ENCODE measurements around the gene AVEN. TPM values are rescaled to one million over a fixed set of nuclear protein-coding genes. Genes with fewer than 3 reads are reported as not detected.

The AVEN gene
- total RNA-seq, 1 donor from 2014 or later, result 13.9 TPM

DNA sequence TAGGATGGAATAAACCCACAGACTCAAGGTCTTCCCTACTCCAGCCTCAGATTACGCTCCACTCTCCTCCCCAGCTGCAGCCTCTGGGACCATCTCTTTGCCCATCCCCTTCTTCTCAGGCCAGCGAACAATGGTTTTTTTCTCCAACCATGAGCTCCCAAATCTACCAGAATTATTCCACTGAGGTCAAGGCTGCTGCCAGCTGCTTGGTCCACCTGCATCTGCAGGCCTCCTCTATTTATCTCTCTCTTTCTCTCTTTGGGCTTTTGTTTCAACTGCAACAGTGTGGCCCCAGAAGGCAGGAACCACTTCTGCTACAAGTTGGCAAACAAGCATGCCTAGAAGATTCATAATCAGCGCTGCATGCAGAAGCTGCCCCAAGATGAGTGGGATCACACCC is 51.6 kb downstream of the AVEN start:
- no peak for DNase-seq (ENCODE audit: low spot score)

DNA sequence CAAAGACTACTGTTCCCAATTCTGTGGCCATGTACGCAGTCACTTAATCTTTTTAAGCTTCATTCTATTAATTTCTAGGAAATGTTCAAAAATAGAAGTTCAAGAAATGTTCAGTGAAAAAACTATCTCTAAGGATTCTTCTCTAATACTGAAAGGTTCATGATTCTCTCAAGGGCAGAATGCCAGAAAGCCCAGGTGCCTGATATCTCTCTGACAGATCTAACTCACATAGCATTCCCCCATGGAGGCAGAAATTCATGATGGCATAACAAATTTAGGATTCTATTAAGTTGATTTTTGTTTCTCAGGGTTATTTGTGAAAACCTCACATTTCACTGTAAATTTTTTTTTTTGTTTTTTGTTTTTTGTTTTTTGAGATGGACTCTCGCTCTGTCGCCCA is 53.3 kb downstream of the AVEN start:
- no peak for DNase-seq (ENCODE audit: low spot score)

DNA sequence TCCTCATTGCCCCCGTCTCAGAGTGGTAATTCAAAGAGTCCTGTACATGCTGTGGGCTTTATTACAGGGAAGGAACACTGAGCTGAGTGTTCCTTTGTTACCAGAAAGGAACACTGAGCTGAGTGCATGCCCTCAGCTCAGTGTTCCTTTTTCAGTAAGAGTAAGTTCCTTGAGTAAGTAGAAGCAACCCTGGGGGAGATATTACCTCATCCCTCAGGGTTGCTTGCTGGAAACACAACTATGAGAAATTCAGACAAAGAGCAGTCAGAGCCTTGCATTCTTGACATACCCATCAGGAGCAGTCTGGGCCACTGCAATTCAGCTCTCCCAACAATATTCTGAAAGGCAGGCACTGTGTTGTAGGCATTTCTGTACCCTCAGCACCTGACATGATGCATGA is 53.7 kb downstream of the AVEN start:
- DNase-seq (ENCODE audit: low spot score), result no peak

DNA sequence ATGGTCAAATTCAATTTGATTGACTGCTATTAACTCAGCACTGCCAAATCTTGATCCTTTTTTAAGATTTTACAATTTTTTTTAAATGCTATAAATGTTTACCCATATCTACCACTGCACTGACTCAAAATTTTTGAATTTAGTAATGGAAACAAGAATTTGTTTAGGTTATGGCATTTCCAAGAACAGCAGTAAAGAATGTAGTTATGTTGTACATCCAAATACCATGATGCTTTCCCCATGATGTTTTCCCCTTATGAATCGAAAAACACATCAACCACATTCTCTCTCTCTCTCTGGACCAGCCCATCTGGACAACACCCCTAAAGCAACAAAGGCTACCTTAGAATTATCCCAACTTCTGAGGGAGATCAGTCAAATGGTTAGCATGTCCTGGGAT is 56.5 kb downstream of the AVEN start:
- no peak for DNase-seq (ENCODE audit: low spot score)

DNA sequence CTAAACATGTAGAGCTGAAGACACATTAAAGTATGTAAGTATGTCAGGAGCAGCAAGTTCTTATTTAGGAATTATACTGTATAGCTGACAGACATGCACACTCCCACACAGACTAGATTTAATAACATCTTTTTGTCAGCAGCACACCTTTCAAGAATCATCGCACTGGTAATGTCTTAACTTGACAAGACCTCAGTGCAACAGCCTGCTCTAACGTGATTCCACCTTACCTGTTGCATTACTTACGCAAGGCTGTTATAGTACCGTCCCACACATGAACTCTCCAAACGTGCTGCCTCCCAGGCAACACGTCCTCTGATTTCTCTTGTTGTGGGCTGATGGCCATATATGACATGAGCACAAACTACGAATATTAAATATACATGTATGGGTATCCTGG is 58.8 kb downstream of the AVEN start:
- DNase-seq (ENCODE audit: low spot score), result no peak

DNA sequence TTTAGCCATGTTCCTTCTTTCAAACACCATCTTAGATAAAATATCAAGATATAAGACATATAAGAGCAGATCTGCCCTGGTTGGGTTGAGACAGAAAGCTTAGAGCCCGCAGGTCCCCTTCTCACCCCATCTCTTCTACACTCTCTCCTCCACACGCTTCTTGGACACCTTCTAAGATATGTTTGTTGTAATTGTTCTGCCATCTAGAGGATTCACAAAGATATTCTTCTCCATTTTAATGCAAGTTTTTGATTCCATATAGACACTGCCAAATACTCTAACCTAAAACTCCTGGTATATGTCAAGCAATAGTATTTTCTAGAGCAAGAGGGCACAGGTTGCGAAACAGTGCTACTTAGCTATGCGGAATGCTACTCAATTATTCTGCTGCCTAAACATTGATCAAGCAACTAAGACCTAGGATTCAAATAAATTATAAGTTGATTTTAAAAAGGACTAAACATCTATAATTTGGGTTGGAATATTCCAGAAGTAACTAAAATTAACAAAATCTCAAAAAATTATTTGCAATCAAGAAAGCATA is 63.9 kb downstream of the AVEN start:
- DNase-seq (ENCODE audit: low spot score), result no peak

DNA sequence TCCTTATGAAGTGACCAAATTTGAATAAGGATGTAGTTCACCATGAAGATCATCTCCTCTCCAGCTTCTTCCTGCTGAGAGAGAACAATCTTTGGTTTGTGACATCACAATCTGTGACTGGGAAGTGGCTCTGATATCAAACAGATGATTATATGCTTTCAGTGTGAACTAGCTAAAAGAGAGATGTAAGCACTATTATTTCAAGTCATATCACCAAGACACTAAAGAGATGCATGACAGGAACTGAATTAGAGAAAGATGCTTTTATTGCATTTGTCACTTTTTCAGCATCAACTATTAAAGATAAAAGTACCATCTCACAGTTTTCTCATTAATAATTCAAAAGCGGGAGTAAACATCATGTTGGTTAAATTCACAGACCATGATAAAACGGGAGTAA is 67.2 kb downstream of the AVEN start:
- no peak for DNase-seq (ENCODE audit: low spot score)

DNA sequence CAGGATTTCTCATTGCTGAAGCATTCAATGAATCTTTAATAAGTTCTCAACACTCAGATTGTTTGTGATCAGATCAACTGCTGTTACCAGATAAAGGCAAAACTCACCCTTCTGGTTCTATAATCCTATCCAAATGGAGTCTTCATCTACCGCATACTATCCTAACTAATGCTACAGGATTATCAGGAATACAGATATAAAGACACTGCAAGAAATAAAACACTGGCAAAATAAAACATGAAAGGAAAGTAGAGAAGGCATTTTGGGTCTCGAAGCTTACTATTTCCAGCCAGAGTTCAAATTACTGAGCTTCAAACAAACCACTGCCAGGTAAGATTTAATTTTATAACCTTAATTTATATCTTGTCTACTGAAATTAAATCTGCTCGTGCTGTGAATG is 70.2 kb downstream of the AVEN start:
- DNase-seq (ENCODE audit: low spot score), result no peak

DNA sequence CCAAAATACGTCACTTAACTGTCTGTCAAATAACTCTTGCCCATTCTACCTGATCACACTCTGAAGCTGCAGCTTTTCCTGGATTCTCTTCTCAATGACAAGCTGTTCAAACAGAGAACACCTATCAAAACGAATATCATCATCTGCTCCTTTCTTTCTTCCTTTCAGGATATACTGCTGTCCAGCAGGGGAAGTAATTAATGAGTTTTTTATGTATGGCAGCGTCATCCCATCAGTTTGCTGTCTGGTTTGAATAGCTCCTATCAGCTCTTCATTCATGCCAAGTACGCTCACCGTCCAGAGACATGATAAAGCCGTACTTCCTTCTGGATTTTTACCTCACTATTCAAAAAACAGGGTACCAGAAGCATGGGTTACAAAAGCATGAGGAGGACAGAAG is 70.8 kb downstream of the AVEN start, which contains the start of gene CHRM5:
Gene CHRM5, plus strand, starts transcription at position 274 of the 400 bp plus-strand sequence. CDS start 94,221 bp downstream, outside the sequence.
- DNase-seq (ENCODE audit: low spot score), result no peak

DNA sequence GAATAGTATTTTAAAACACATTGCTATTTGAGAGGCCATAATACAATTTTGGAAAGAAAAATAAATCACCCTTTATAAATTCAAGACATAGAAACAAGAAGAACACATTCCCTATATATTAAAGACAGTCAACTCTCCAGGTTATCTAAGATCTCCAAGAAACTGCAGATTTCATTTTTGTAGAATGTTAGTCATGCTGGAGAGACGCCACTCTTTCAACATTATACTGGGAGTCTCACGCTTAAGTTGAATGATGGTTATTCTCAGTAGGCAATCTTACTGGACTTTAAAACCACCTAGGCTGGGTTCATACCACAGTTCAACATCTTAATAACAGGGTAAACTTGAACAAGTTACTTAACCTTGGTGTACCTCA is 74.4 kb downstream of the AVEN start:
- DNase-seq (ENCODE audit: low spot score), result no peak

DNA sequence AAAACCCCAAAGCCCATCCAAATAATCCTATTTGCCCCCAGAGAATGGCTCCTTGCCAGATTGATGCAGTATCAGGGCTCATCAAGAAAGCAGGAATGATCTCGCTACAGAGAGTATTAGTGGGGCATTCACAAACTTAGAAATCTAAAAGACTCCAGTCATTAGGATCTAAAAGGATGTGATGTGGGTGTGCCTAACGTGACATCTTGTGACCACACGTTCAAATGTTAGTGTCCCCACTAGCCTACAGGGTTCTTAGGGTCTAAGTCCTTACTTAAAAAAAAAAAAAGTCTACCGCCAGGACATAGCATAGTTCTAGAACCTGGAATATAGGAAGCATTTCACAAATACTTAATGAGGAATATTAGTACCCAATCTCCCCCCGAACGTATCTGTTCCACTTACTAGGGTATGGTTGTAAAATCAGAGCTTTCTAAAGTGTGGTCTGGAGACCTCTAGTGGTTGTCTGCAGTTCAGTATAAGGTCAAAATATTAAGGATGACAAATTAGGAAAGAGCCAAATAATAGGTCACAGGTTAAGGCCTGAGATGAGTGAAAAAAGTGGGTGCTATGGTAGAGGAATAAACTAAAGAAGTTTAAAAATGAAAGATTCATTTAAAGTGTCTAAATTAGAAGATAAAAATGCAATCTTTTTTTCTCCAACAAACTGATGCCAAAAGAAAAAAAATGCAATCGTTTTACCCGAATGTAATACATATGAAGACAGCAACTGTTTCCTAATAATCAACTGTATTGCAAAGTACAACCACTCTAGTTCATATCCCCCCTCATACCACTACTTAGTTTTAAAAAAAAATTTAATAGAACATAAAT is 75.0 kb downstream of the AVEN start:
- DNase-seq (ENCODE audit: low spot score), result no peak

DNA sequence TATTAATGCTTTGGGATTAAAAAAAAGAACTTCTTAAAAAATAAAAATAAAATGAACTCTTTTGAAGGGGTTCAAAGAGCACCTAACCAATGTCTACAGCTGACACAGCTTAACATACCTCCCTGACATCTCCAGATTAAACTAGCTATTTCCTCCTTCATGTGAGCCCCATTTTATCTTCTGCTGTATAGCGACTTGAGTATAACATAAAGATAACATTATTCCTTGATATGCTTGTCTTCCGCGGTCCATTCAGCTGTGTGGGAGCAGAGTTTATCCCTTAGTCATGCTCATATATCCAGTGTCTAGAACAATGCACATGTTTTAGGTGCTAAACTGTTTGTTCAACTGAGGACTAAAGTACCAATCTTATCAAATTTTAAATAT is 78.5 kb downstream of the AVEN start:
- DNase-seq (ENCODE audit: low spot score), result no peak

DNA sequence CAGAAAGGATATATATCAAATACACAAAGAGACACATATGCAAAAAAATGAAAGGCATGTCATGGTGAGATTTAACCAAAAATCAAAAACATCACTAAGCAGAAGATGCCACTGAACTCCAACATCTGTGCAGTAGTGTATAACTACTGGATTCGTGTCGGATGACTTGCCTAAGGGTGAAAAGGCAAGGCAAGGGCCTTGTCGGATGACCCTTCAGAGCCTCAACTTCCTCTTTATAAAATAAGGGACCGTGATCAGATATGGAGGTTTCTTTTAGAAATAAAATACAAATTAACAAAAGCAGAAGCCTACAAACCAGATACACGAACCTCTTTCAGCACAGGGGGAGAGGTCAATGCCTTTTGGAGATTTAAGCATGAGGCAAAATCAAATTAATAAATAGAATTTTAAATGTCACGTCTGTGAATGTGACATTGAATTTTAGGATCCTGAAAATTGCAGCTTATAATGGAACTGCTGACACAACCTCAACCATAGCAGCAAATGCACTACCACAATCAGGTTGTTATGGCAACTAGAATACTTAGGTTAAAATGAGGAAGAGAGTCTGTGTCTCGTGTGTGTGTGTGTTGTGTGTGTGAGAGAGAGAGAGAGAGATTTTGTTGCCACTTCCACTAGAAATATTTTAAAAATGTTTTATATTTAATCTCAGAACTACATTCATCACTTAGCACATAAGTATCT is 79.0 kb downstream of the AVEN start:
- no peak for DNase-seq (ENCODE audit: low spot score)

DNA sequence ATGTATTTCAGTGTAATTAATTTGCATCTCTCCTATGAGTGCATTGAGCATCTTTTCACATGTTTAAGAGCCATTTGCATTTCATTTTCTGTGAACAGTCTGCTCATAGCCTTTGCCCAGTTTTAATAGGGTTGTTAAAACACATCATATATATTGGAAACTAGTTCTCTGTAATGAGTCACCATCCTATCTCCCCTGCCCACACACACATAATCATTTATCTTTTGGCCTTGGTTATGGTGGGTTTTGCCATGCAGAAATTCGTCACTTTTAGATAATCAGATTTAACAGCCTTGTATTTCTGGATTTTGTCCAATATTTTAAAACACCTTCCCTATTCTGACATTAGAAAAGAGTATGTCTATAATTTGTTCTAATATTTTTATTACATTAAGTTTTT is 82.6 kb downstream of the AVEN start:
- DNase-seq (ENCODE audit: low spot score), result no peak

DNA sequence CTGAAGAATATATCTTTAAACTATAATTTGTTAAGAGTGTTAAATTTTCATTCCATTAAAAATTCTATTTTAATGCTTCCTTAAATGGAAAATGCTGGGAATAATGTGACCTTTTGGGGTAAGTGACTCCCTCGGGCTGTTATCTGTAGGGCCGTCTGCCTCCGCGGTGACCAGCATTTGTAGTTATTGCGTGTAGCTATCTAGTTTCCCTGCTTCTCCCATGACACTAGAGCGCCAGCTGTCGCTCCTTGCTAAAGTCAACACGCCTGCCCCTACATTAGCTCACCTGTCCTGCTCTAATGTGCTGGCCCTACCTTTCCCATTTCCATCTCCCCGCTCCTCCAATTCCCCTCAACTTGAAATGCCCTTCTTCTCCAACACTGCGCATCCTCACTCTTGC is 83.1 kb downstream of the AVEN start:
- DNase-seq (ENCODE audit: low spot score), result no peak

DNA sequence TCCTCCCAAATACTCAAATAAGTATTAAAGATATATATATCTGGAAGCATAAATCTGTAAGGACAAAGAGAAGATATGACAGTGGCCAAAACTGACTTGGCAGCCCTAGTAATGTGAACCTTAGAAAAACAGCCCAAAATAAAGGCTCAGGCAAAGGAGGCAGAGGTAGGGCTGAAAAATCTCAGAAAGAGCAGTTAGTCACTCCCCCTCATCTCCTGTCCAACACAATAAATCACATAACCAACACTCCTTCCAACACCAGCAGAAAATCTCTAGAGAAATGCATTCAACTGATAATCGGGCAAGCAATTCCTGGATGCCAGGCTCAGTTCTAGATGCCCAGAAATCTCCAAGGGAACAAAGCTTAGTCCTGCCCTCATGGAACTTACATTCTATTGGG is 92.9 kb downstream of the AVEN start:
- no peak for DNase-seq (ENCODE audit: low spot score)

DNA sequence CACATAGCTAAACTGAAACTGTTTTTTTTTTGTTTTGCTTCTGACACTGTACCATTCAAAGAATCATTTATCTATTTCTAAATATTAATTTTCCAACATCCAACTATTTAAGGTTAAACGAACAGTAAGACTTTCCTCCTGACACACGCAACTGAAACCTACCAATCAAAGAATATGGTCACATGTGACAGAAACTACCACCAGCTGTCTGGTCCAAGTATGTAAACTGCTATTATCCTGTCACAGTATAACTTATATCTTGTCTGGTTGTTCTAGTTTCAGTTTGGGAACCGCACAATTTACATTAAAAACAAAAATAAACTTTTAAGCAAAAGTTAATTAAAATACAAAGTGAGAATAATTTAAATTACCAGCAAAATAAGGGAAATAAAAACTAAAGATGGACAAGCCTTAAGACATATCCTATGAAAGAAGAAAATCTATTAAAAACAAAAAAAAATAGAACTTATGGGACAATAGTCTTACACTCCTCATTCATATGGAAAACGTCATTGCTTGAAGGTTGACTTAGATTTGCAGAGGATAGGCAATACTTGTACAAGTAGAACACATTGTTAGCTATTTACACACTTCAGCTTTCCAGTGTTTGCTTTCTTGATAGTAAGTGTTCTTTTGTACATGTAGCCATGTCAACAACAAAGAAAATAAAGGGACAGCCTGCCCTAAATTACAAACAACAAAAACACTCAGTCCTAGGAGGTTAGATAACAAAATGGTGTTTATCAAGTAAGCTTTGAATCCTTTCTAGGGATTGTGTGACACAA is 97.5 kb downstream of the AVEN start:
- no peak for DNase-seq (ENCODE audit: low spot score)

DNA sequence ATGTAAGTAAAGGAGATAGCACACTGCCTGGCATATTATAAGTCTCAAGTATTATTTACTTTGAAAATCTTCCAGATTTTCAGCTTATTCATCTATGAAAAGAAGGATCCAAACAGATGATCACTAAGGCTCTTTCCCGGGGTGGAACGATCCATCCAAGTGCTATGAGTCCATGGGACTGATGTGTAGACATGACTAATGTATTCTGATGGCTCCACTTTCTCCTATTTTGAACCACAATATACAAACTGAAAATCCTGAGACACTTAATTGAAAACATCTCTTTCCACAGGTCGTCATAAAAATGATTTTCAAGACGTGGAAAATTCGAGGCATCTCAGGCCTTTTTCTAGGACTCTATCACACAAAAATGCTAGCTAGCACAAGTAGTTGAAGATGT is 104.1 kb downstream of the AVEN start:
- DNase-seq (ENCODE audit: low spot score), result no peak

DNA sequence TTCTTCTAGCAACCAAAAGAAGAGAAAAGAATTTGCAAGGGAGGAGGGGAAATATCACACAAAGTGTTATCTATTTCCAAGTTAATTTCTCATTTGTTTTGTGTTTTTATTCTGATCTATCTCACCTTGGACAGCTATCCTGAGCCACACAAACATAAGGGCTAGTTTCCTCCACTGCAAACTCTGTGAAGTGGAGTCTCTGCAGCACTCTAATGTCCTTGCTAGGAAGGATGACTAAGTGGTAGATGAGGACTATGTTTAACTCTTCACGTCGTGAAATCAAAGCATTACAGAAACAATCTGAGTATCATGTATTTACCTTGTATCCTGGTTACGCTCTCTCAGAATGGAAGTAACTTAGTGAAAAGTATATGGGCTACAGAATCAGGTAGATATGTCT is 104.6 kb downstream of the AVEN start:
- no peak for DNase-seq (ENCODE audit: low spot score)

DNA sequence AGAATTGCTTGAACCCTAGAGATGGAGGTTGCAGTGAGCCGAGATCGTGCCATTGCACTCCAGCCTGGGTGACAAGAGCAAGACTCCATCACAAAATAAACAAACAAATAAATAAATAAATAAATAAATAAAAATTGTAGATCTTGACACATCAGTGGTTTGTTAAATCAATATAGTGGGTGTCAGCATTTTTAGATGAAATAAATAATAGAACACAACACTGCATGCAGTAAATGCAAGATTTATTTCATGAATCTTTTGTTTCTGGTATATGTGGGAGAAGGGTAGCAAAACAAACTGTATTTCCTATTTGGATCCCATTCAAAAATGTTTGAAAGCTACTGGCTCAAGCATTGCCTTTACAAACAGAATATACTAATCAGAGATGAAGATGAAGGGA is 106.3 kb downstream of the AVEN start:
- DNase-seq (ENCODE audit: low spot score), result no peak

DNA sequence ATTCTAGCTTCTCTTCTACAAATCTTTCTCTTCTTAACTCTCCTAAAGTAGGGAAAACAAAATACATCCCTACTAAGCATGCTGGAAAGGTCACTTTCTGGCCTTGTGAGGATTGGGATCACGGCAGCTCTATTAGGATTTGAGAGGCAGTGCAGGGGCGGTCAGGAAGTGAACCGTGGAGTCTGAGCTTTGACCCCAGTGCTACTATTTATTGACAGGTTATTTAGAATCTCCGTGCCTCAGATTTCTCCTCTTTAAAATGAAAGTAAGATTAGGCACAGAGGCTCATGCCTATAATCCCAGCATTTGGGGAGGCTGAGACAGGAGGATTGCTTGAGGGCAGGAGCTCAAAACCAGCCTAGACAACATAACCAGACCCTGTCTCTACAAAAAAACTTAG is 112.7 kb downstream of the AVEN start:
- DNase-seq (ENCODE audit: low spot score), result no peak

DNA sequence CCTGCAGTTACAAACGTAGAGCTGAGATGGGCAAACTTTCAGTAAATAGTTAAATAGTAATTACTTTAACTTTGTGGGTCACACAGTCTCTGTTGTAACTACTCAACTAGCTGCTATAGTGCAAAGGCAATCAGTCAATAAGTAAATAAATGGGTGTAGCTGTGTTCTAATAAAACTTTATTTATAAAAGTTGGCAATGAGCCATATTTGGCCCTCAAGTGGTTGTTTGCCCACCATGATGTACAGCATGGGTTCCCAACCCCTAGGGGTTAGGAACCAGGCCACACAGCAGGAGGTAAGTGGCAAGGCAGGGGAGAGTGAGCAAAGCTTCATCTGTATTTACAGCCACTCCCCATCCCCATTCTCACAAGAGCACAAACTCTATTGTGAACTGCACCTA is 115.6 kb downstream of the AVEN start:
- DNase-seq (ENCODE audit: low spot score), result no peak

Data from mucosa of gallbladder (tissue), 1 donor.